K562 (cell line): ENCODE results near the gene CCDC174. TPM values are rescaled to one million over a fixed set of nuclear protein-coding genes. Genes with fewer than 3 reads are reported as not detected.

ENCODE experiments used
- ATAC-seq: fragments of 200-7000 bp; cut with Tn5 transposase; 3 replicates; pipeline ENCODE4 v1.9.1; 2020; ENCODE audit warnings: moderate library complexity
- BruUV-seq: library from RNA; stranded (reverse); fragments of 400-500 nt; replicated peaks from 2 replicates; lab custom pipeline; 2021; lab: Mats Ljungman, UMichigan
- CTCF ChIA-PET: fragments of 300-600 bp; formaldehyde crosslinking; extraction: SDS; loops from one replicate; lab custom pipeline; 2021; ENCODE audit warnings: low intra/inter-chr PET ratio; lab: Yijun Ruan, JAX
- POLR2A ChIA-PET: fragments of 300-600, 350-650 bp; sonication (Branson Sonifier 250); formaldehyde crosslinking; extraction: SDS; loops from one replicate; lab custom pipeline; 2021; ENCODE audit warnings: antibody characterized with exemption, inconsistent platforms; lab: Yijun Ruan, JAX
- DNase-seq, 4 experiments: peaks; one replicate each; pipeline versions ENCODE4 v3.0.0 to v3.0.0-alpha.2; 2011 to 2018; ENCODE audit warnings: low spot score in 3 of 4, mixed read lengths in 3 of 4; ENCODE audit errors: extremely low read depth in 1 of 4
- FAIRE-seq: peaks from 2 replicates; lab custom pipeline; 2011; peaks lifted over from hg19 to GRCh38; lab: Jason Lieb, UNC
- H2AFZ ChIP-seq: 2 replicates; pipeline ENCODE4 v1.6.0; 2011; ENCODE audit warnings: low read depth, low read length, control low read depth, inconsistent platforms
- H3K27ac ChIP-seq: fragments of 200-600 bp; 3 replicates; pipeline ENCODE4 v1.8.0; 2011; ENCODE audit warnings: low read depth, mild to moderate bottlenecking, control low read depth, inconsistent platforms, low read length, moderate library complexity, mixed read lengths; ENCODE audit errors: extremely low read depth
- H3K27me3 ChIP-seq, 2 experiments: fragments of 300-600 bp in 1 of 2; 2 replicates in 1 of 2; 3 replicates in 1 of 2; pipeline versions ENCODE4 v1.6.0 to v1.8.0; 2011; ENCODE audit warnings: inconsistent platforms in 2 of 2, low read length in 2 of 2, mild to moderate bottlenecking in 1 of 2, mixed read lengths in 1 of 2, moderate library complexity in 1 of 2; ENCODE audit not compliant: control insufficient read depth in 2 of 2, insufficient read depth in 2 of 2
- H3K36me3 ChIP-seq: fragments of 300-600 bp; 3 replicates; pipeline ENCODE4 v1.8.0; 2011; ENCODE audit warnings: mild to moderate bottlenecking, low read length, inconsistent platforms; ENCODE audit not compliant: control insufficient read depth, insufficient read depth
- H3K4me1 ChIP-seq, 2 experiments: fragments of 200-600 bp in 1 of 2; replicated peaks in 1 of 2; 2 replicates in 1 of 2; 3 replicates in 1 of 2; pipeline versions ENCODE4 v1.5.1 to v1.8.0; 2011; ENCODE audit warnings: inconsistent platforms in 2 of 2, low read length in 2 of 2, mild to moderate bottlenecking in 1 of 2, mixed read lengths in 1 of 2, moderate library complexity in 1 of 2; ENCODE audit not compliant: control insufficient read depth in 2 of 2, insufficient read depth in 2 of 2
- H3K4me2 ChIP-seq: 2 replicates; pipeline ENCODE4 v1.6.1; 2011; ENCODE audit warnings: low read length, control low read depth, inconsistent platforms, mixed read lengths; ENCODE audit not compliant: insufficient read depth
- H3K4me3 ChIP-seq: fragments of 200-600 bp; sonication (generic), shearing (Covaris generic); 2 replicates; pipeline ENCODE4 v1.5.1; 2016; ENCODE audit warnings: control low read depth, inconsistent platforms
- H3K79me2 ChIP-seq: fragments of 200-600 bp; 3 replicates; pipeline ENCODE4 v1.8.0; 2011; ENCODE audit warnings: low read length, inconsistent platforms; ENCODE audit not compliant: control insufficient read depth, insufficient read depth
- H3K9ac ChIP-seq, 2 experiments: 2 replicates each; pipeline versions ENCODE4 v1.6.0 to v1.6.1; 2011; ENCODE audit warnings: low read depth in 2 of 2, low read length in 2 of 2, control low read depth in 1 of 2, inconsistent platforms in 1 of 2, mild to moderate bottlenecking in 1 of 2, mixed read lengths in 1 of 2; ENCODE audit not compliant: insufficient read depth in 1 of 2
- H3K9me1 ChIP-seq: one replicate; pipeline ENCODE4 v1.6.0; 2011; ENCODE audit warnings: inconsistent platforms, mild to moderate bottlenecking, low read length, moderate library complexity; ENCODE audit not compliant: control insufficient read depth, insufficient read depth
- H3K9me3 ChIP-seq: replicated peaks from 2 replicates; pipeline ENCODE4 v1.5.1; 2011; ENCODE audit warnings: low read depth, low read length, inconsistent platforms; ENCODE audit not compliant: control insufficient read depth, insufficient read depth
- H4K20me1 ChIP-seq: replicated peaks from 2 replicates; pipeline ENCODE4 v1.6.1; 2011; ENCODE audit warnings: low read length, inconsistent platforms, mixed read lengths; ENCODE audit not compliant: control insufficient read depth, insufficient read depth
- BCLAF1 ChIP-seq, 2 experiments: fragments of 450-650 bp in 1 of 2; IDR thresholded peaks; 2 replicates each; pipeline ENCODE4 v1.6.1; 2011 to 2017; ENCODE audit warnings: low read depth in 2 of 2, antibody characterized with exemption in 1 of 2, borderline replicate concordance in 1 of 2, low read length in 1 of 2, mild to moderate bottlenecking in 1 of 2, mixed read lengths in 1 of 2; ENCODE audit not compliant: control insufficient read depth in 1 of 2
- CHD1 ChIP-seq: fragments of 200-600 bp; sonication (generic); IDR thresholded peaks from one replicate; pipeline ENCODE4 v1.6.1; 2012; ENCODE audit warnings: mild to moderate bottlenecking, moderate library complexity, low read length, inconsistent platforms
- ESRRB ChIP-seq: fragments of 250-450 bp; sonication (Bioruptor Pico); IDR thresholded peaks from 2 replicates; pipeline ENCODE4 v1.5.0; 2020; ENCODE audit warnings: mild to moderate bottlenecking, moderate library complexity, borderline replicate concordance
- FOXM1 ChIP-seq, 2 experiments: fragments of 450-650 bp in 1 of 2; sonication (generic) in 1 of 2; formaldehyde crosslinking in 1 of 2; IDR thresholded peaks; 2 replicates each; pipeline versions ENCODE4 v1.6.1 to v1.9.0; 2017 to 2022; ENCODE audit warnings: low read depth in 2 of 2, mild to moderate bottlenecking in 2 of 2, missing genetic modification reagents in 1 of 2, moderate library complexity in 1 of 2
- HMG20B ChIP-seq: fragments of 250-450 bp; sonication (Bioruptor Pico); IDR thresholded peaks from 2 replicates; pipeline ENCODE4 v1.5.0; 2021; ENCODE audit warnings: mild to moderate bottlenecking
- HNRNPK ChIP-seq: fragments of 200-400 bp; formaldehyde crosslinking; IDR thresholded peaks from one replicate; pipeline ENCODE4 v1.6.1; 2018; ENCODE audit warnings: mild to moderate bottlenecking, low read depth, low read length; ENCODE audit not compliant: poor library complexity, severe bottlenecking
- NR2F6 ChIP-seq: fragments of 450-650 bp; formaldehyde crosslinking; IDR thresholded peaks from 2 replicates; pipeline ENCODE4 v1.4.0; 2020; ENCODE audit warnings: mild to moderate bottlenecking
- POLR2G ChIP-seq: fragments of 200-400 bp; formaldehyde crosslinking; IDR thresholded peaks from 2 replicates; pipeline ENCODE4 v1.6.1; 2017; ENCODE audit warnings: low read depth, mild to moderate bottlenecking, antibody characterized with exemption, low read length, moderate library complexity
- POLR2H ChIP-seq: IDR thresholded peaks from 2 replicates; pipeline ENCODE4 v1.6.1; 2016; ENCODE audit warnings: missing genetic modification characterization, low read depth, mild to moderate bottlenecking, control low read depth, missing compliant biosample characterization, moderate library complexity
- RBM15 ChIP-seq: fragments of 200-400 bp; formaldehyde crosslinking; IDR thresholded peaks from 2 replicates; pipeline ENCODE4 v1.6.1; 2018; ENCODE audit warnings: mild to moderate bottlenecking, low read length, moderate library complexity; ENCODE audit not compliant: insufficient read depth
- RBM17 ChIP-seq: fragments of 200-400 bp; formaldehyde crosslinking; IDR thresholded peaks from 2 replicates; pipeline ENCODE4 v1.6.1; 2017; ENCODE audit warnings: low read depth, mild to moderate bottlenecking, low read length, borderline replicate concordance
- RFX1 ChIP-seq: fragments of 450-650 bp; IDR thresholded peaks from 2 replicates; pipeline ENCODE4 v1.6.1; 2016; ENCODE audit warnings: mild to moderate bottlenecking, moderate library complexity
- SETDB1 ChIP-seq: IDR thresholded peaks from one replicate; pipeline ENCODE4 v1.6.1; 2012; ENCODE audit warnings: low read length, control low read depth, inconsistent platforms
- SNAPC5 ChIP-seq: fragments of 250-450 bp; sonication (Bioruptor Pico); IDR thresholded peaks from 2 replicates; pipeline ENCODE4 v1.8.0; 2021; ENCODE audit warnings: moderate library complexity, mild to moderate bottlenecking, inconsistent platforms
- TFE3 ChIP-seq: fragments of 450-650 bp; formaldehyde crosslinking; IDR thresholded peaks from 2 replicates; pipeline ENCODE4 v1.4.0; 2020; ENCODE audit warnings: mild to moderate bottlenecking, mixed read lengths
- ZC3H11A ChIP-seq: IDR thresholded peaks from 2 replicates; pipeline ENCODE4 v1.6.1; 2012; ENCODE audit warnings: low read depth, low read length, improper control_type of control experiment
- ZFP36 ChIP-seq: fragments of 150-350 bp; IDR thresholded peaks from 2 replicates; pipeline ENCODE4 v1.6.1; 2018; ENCODE audit warnings: low read length, low read depth; ENCODE audit not compliant: partially characterized antibody
- ZFX ChIP-seq: sonication (generic); formaldehyde crosslinking; IDR thresholded peaks from 2 replicates; pipeline ENCODE4 v1.8.0; 2022; ENCODE audit warnings: mild to moderate bottlenecking, missing genetic modification reagents, moderate library complexity
- ZNF695 ChIP-seq: fragments of 450-650 bp; formaldehyde crosslinking; IDR thresholded peaks from 2 replicates; pipeline ENCODE4 v1.4.0; 2020; ENCODE audit warnings: mild to moderate bottlenecking, moderate library complexity
- WGBS: fragments of 100-300 bp; shearing (Covaris generic); methylation state at CpG from one replicate; pipeline ENCODE4 v1.1.6; 2016; ENCODE audit warnings: low coverage, mixed read lengths; ENCODE audit not compliant: insufficient coverage; ENCODE audit errors: missing lambda C conversion rate; 5-methylcytosine and 5-hydroxymethylcytosine counted together
- in situ Hi-C: fragments of 300-500 bp; cut with MboI; formaldehyde crosslinking; loops from 4 replicates; pipeline ENCODE4 v1.15.0; 2018; ENCODE audit warnings: inconsistent platforms, mixed read lengths
- intact Hi-C: fragments of 100-400 bp; cut with micrococcal nuclease; formaldehyde crosslinking; loops from 2 replicates; pipeline ENCODE4 v1.14.2; 2022
- polyA plus RNA-seq, 8 experiments: library from polyadenylated mRNA; depleted of rRNA in 4 of 8; stranded (reverse) in 5 of 8; unstranded in 3 of 8; fragments of >200 nt; fragmentation: Nextera tagmentation in 2 of 8; fragmentation: Illumina TruSeq in 1 of 8; extraction: Ambion mirVana in 2 of 8; extraction: Trizol in 1 of 8; gene quantifications; 2 replicates each; pipeline versions ENCODE4 v1.2.1 to v1.2.3, GENCODE V29; 2011 to 2014; ENCODE audit warnings: inconsistent platforms in 1 of 8, missing spikeins in 1 of 8
- total RNA-seq, 7 experiments: library from RNA; depleted of rRNA in 6 of 7; stranded (reverse); fragments of >200 nt in 6 of 7; fragmentation: Illumina TruSeq in 2 of 7; extraction: Trizol in 2 of 7; gene quantifications; 2 replicates each; pipeline versions ENCODE4 v1.2.1 to v1.2.3, GENCODE V29; 2011 to 2021; ENCODE audit warnings: low replicate concordance in 1 of 7

Gene CCDC174
- total and polyA plus RNA-seq, 9 of the 15 experiments (the other 6 are each of a cell fraction or from before 2014, with no cell fraction given): 7.4 to 41.0 (median 28.5) TPM

- CTCF ChIA-PET: no interaction called here
- H3K4me1 ChIP-seq: no peaks in the 10 kb centered on the region
- H4K20me1 ChIP-seq: no peaks in the 10 kb centered on the region
- no TSS peak for BruUV-seq
- no peak overlapping the region for H3K4me2 ChIP-seq
- DNase-seq (no peak), FAIRE-seq (peak; percentile 29), ATAC-seq (no peak)
- in situ Hi-C loops (no loop called here), intact Hi-C loops (no loop called here)
- H3K79me2 ChIP-seq: no peaks in the 10 kb centered on the region
- no peak overlapping the region for H3K27ac ChIP-seq
- TF ChIP-seq RBM17 (no peak), BCLAF1 (IDR thresholded peaks at IDR 0.05; ENCODE audit: borderline replicate concordance in 1 of 2, control insufficient read depth in 1 of 2, low read depth in 2 of 2, low read length in 1 of 2) (no peak), ZFP36 (no peak), POLR2H (no peak), NR2F6 (no peak), SETDB1 (no peak), RBM15 (no peak), ZC3H11A (no peak), HMG20B (CRISPR knock-in tag) (no peak), ESRRB (CRISPR knock-in tag) (no peak), SNAPC5 (no peak), TFE3 (CRISPR knock-in tag) (no peak), POLR2G (no peak), ZFX (no peak), FOXM1 (IDR thresholded peaks at IDR 0.05; ENCODE audit: low read depth) (no peak), FOXM1 (CRISPR knock-in tag; IDR thresholded peaks at IDR 0.05; ENCODE audit: low read depth) (no peak), RFX1 (no peak), HNRNPK (no peak), CHD1 (no peak), ZNF695 (CRISPR knock-in tag) (no peak)
- H3K36me3 ChIP-seq: no peaks in the 10 kb centered on the region
- 2% methylated on average over 2 of the region's 2 CpGs for WGBS
- H3K9ac ChIP-seq: no peak overlapping the region
- POLR2A ChIA-PET: no interaction called here
- peaks cover 4 to 17% of the 10 kb centered on the region in 2 experiments; a peak in 4 of 5 replicates for H3K27me3 ChIP-seq
- no peaks in the 10 kb centered on the region for H3K9me1 ChIP-seq
- no peak overlapping the region for H2AFZ ChIP-seq
- no peak overlapping the region for H3K4me3 ChIP-seq
- H3K9me3 ChIP-seq: no peaks in the 10 kb centered on the region
These were observed 67.0 kb downstream of the CCDC174 start for GRCh38 chr3:14718539-14718938.
